DND-41 (cell line): ENCODE data around the gene CFHR3.

ENCODE experiments used
- EZH2 ChIP-seq: IDR thresholded peaks from 3 replicates; pipeline ENCODE4 v1.6.1; 2012; ENCODE audit warnings: borderline replicate concordance, low read depth, mild to moderate bottlenecking, moderate library complexity, low read length, inconsistent platforms; ENCODE audit not compliant: severe bottlenecking
- TF ChIP-seq, protein P1 (sequence below): IDR thresholded peaks from 2 replicates; pipeline ENCODE4 v1.5.1; 2012; ENCODE audit warnings: borderline replicate concordance, low read length, moderate library complexity, mild to moderate bottlenecking; ENCODE audit not compliant: poor library complexity, severe bottlenecking; ENCODE audit errors: extremely low read depth

DNA sequence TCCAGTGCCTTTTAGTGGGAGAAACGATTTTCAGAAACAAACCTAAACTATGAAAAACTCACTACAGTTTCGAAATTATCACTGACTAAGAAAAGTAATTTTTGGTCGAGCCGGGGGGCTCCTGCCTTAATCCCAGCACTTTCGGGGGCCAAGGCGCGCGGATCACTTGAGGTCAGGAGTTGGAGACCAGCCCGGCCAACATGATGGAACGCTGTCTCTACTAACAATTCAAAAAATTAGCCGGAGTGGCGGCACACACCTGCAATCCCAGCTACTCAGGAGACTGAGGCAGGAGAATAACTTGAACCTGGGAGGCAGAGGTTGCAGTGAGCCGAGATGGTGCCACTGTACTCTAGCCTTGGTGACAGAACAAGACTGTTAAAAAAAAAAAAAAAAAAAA, 3.0 kb downstream of the CFHR3 start:
- TF ChIP-seq, protein P1, sequence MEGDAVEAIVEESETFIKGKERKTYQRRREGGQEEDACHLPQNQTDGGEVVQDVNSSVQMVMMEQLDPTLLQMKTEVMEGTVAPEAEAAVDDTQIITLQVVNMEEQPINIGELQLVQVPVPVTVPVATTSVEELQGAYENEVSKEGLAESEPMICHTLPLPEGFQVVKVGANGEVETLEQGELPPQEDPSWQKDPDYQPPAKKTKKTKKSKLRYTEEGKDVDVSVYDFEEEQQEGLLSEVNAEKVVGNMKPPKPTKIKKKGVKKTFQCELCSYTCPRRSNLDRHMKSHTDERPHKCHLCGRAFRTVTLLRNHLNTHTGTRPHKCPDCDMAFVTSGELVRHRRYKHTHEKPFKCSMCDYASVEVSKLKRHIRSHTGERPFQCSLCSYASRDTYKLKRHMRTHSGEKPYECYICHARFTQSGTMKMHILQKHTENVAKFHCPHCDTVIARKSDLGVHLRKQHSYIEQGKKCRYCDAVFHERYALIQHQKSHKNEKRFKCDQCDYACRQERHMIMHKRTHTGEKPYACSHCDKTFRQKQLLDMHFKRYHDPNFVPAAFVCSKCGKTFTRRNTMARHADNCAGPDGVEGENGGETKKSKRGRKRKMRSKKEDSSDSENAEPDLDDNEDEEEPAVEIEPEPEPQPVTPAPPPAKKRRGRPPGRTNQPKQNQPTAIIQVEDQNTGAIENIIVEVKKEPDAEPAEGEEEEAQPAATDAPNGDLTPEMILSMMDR = no peak
- no peak for TF ChIP-seq EZH2
